Astrocyte of the spinal cord (primary cell): ENCODE measurements around the gene SLC13A5.

Experiments
- DNase-seq: peaks from one replicate; pipeline ENCODE4 v3.0.0; 2011; ENCODE audit warnings: low read depth, low spot score
- H3K4me3 ChIP-seq: 2 replicates; pipeline ENCODE4 v1.5.1; 2011; ENCODE audit warnings: low read depth, mild to moderate bottlenecking, low read length, moderate library complexity
- CTCF ChIP-seq: IDR thresholded peaks from 2 replicates; pipeline ENCODE4 v1.5.1; 2012; ENCODE audit warnings: low read depth, mild to moderate bottlenecking, low read length, inconsistent platforms
- in situ Hi-C: cut with HindIII; loops from 2 replicates; pipeline ENCODE4 v1.10.0; 2017; ENCODE audit warnings: low sequenced_read_pairs

Gene SLC13A5

GRCh38 chr17:6706499-6706898, 6.7 kb downstream of the SLC13A5 start:
- no peak for DNase-seq
- no peak for TF ChIP-seq CTCF
- no peak overlapping the region for H3K4me3 ChIP-seq
- in situ Hi-C loops = no loop called here

- no peak overlapping the region for H3K4me3 ChIP-seq
- in situ Hi-C loops = no loop called here
- no peak for DNase-seq
- no peak for TF ChIP-seq CTCF
Measured at GRCh38 chr17:6704470-6705052, 8.6 kb downstream of the SLC13A5 start.

DNA sequence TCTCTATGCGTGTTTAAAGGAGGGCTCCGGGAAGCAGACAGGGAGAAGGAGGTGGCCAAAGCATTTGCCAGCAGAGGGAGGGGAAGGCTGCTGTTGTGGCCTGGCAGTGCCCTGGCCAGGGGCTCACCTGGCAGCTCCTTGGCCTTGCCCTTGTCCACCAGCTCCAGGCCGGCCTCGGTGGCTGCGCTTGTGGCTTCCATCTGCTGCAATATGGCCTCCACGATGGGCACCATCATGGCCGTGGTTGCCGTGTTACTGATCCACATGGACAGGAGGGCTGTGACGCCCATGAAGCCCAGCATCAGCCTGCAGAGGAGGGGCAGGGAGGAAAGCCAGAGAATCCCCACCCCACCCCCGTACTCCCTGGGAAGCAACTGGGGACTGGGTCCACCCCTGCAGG, 9.4 kb downstream of the SLC13A5 start:
- no peak for TF ChIP-seq CTCF
- no peak for DNase-seq
- H3K4me3 ChIP-seq = no peak overlapping the region
- in situ Hi-C loops = no loop called here

DNA sequence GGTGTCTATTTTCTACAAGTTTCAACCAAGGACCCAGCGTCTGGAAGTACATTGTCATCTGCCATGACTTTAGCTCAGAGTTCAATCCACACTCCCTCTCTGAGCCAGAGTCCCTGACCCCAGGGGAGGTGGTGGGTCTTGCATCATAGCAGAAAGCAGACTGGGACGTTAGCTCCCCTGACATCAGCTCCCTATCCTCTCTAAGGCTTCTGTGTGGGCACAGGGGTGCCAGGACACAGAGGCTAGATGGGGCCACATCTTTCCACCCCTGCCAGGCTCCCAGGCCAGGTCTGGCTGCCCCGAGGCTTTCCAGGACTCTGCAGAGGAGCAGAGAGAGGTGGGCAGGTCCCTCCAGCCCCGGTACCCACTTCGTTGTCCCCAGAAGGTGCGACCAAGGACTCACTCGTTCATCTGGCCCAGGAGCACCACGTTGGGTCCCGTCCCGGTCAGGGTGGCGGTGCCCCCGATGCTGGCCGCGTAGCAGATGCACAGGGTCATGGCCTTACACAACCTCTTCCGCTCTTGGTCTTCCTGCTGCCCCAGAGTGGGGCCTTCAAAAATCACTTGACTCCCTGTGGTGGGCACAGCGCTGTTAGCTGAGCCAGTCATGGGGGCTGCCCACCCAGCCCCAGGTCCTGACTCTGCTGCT, 10.5 kb downstream of the SLC13A5 start:
- no peak for DNase-seq
- in situ Hi-C loops = no loop called here
- TF ChIP-seq CTCF = no peak
- no peak overlapping the region for H3K4me3 ChIP-seq

GRCh38 chr17:6701719-6702118, 11.4 kb downstream of the SLC13A5 start:
- DNase-seq = no peak
- in situ Hi-C loops = no loop called here
- no peak overlapping the region for H3K4me3 ChIP-seq
- peak; percentile 36 for TF ChIP-seq CTCF

DNA sequence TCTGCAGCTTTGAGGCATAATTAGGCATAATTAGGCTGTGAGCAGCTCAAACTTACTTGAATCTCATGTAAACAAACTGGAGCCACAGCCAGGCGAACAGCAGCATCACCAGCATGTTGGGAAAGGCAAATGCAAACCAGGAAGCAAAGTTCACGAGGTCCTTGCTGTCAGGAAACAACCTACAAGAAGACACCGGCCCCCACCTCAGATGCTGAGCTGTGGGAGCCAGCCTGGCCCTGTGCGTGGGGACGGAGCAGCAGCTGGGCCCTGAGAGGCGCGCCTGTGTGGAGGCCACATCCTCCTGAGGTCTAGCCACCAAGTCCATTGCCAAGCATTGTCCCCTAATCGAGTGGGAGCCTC, 12.2 kb downstream of the SLC13A5 start:
- in situ Hi-C loops = no loop called here
- DNase-seq = no peak
- TF ChIP-seq CTCF = no peak

More for the DNA sequence above, 12.2 kb downstream of the SLC13A5 start:
- no peak overlapping the region for H3K4me3 ChIP-seq
